Measurements from ENCODE around the gene ABCC6.
"Not testable (repeated sequence)": the region's sequence is repeated elsewhere in the genome, so short reads cannot be mapped to it uniquely, and the experiment has no call there.

The ABCC6 gene

DNA sequence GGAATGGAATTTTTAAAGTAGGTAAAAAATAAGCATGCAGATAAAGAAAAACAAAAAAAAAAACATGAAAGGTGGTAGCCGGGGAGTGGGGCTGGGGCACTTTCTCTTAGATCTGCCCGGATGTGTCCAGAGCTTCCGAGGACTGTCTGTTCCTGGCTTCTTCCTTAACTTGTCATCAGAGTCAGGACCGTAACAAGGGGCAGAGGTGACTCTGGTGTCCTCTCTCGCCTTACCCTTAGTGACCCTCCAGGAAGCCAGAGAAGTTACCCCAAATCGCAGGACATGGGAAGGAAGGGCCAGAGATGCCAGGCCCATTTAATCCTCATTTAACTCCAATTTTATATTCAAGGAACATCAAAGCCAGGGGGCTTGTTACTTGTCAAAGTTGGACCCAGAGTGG, 115.5 kb downstream of the ABCC6 start:
- no peak for DNase-seq

DNA sequence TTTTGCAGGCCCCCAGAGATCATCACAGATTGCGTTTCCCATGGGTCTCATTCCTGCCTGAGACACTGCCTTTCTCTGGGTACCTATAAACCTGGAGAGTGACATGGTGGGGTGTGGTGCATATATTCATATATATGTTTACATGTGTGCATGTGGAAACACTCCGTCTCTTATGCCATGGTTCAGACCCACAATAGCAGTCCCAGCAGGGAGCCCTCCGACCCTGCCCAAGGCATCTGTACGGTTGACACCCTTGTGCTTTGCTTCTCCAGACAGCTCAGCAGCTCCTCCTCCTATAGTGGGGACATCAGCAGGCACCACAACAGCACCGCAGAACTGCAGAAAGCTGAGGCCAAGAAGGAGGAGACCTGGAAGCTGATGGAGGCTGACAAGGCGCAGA, 116.8 kb downstream of the ABCC6 start:
- DNase-seq, result no peak

DNA sequence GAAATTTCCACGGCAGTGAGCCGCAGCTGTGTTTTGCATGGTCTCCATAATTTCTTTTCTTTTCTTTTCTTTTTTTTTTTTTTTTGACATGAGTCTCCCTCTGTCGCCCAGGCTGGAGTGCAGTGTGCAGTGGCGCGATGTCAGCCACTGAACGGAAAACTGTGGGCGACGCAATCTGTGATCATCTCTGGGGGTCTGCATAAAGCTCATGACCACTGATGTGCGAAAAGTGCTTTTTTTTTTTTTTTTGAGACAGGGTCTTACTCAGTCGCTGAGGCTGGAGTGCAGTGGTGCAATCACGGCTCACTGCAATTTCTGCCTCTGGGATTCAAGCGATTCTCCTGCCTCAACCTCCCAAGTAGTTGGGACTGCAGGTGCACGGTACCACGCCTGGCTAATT, 117.6 kb downstream of the ABCC6 start:
- DNase-seq, result no peak

DNA sequence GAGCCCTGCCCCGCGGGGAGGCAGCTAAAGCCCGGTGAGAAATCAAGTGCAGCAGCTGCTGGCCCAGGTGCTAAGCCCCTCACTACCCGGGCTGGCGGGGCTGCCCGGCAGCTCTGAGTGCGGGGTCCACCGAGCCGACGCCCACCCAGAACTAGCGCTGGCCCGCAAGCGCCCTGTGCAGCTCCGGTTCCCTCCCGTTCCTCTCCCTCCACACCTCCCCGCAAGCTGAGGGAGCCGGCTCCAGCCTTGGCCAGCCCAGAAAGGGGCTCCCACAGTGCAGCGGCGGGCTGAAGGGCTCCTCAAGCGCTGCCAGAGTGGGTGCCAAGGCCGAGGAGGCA, 118.5 kb downstream of the ABCC6 start:
- DNase-seq, result not testable (repeated sequence)

DNA sequence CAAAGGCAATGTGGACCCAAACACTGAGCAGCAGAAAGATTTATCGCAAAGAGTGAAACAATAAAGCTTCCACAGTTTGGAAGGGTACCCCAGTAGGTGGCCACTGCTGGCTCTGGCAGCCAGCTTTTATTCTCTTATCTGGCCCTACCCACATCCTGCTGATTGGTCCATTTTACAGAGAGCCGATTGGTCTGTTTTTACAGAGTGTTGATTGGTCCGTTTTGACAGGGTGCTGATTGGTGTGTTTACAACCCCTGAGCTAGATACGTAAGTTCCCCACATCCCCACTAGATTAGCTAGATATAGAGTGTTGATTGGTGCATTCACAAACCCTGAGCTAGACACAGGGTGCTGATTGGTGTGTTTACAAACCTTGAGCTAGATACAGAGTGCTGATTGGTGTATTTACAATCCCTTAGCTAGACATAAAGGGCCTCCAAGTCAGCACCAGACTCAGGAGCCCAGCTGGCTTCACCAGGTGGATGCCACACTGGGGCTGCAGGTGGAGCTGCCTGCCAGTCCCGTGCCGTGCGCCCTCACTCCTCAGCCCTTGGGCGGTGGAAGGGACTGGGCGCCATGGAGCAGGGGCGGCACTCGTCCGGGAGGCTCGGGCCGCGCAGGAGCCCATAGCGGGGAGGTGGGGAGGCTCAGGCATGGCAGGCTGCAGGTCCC, 119.0 kb downstream of the ABCC6 start:
- not testable (repeated sequence) for DNase-seq

DNA sequence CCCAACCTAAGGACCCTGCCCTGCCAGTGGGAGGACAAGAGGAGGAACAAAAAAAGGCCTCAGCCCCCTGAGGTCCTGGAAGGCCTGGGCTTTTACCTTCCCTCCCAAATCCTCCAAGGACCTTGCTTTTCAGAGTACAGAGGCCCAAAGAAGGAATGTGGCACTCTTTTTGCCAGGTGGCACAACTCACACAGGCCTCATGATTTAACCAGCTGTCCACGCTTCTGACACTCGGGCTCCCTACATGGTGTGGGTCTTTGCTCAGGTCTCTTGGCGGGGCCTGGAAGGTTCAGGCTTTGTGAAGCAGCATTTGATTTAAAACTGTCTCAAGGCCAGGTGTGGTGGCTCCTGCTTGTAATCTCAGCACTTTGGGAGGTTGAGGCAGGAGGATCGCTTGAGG, 120.6 kb downstream of the ABCC6 start:
- no peak for DNase-seq

DNA sequence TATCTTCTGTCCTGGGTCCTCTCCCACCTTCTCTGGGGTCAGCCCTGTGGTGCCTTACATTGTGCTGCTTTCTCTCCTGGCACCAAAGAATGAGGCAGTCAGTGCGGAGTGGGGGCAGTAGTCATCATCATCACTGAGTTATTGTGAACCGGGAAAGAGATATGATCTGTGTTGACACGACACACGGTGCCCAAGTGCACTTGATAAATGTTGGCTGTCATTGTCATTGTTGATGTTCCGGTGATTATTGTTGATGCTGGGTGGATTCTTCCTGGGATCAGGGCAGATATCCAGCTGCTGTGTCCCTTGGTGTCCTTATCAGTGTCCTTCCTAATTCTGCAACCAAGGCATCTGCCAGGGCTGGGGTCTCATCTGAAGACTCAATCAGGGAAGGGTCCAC, 121.7 kb downstream of the ABCC6 start:
- no peak for DNase-seq

DNA sequence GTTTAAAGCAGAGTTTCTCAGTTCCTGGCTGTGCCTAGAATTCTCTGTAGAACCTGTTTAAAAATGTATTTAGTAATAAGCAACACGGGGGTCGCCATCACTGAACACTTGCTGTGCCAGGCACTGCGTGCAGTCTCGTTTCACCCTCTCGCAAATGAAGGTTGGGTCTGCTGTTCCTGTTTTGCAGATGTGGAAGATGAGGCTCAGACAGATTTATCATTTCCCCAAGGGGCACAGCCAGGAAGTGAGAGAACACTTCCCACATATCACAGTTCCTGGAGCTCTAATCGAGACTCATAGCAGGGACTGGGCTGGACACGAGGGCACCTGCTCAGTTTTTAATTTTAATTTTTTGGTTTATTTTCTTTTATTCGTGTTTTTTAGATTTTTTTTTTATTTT, 122.7 kb downstream of the ABCC6 start:
- no peak for DNase-seq

DNA sequence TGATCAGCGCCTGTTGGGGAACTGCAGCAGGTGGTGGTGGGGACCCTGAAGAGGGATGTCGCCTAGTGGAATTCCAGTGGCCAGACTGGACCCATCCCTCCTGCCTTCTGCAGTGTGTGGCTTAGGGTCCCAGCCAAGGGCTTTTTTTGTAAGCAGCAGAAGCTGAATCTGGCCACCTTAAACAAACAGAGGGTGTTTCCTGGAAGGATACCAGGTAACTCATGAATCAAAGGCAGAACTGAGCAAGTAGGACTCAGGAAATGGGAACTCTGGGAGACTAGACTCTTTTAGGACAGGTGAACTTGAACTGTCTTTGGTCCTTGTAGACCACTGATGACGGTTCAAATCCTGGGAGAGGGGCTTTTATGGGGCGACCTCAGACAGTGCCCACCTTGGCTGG, 124.0 kb downstream of the ABCC6 start:
- no peak for DNase-seq

All from midbrain (tissue), 1 donor.